Stomach (tissue), 9 donors: ENCODE measurements around the gene RAB8B. TPM values are rescaled to one million over a fixed set of nuclear protein-coding genes. Genes with fewer than 3 reads are reported as not detected.
A peak's percentile ranks its signal among the peaks of the same experiment; 100 is the strongest.
"Not testable (repeated sequence)": the region's sequence is repeated elsewhere in the genome, so short reads cannot be mapped to it uniquely, and the experiment has no call there.

Source experiments
- DNase-seq, 2 donors: peaks; one replicate each; pipeline versions ENCODE4 v3.0.0 to v3.0.0-alpha.2; 2013 to 2019
- H3K27ac ChIP-seq, 5 donors: fragments of 200-600 bp in 4 of 5; sonication (generic) in 4 of 5; one replicate each; pipeline ENCODE4 v1.5.1; 2013 to 2019; ENCODE audit warnings: mild to moderate bottlenecking in 1 of 5, moderate library complexity in 1 of 5
- H3K27me3 ChIP-seq, 3 donors: fragments of 200-600 bp; sonication (generic); one replicate each; pipeline ENCODE4 v1.5.1; 2017 to 2019; ENCODE audit warnings: mixed run types in 1 of 3
- H3K36me3 ChIP-seq, 4 donors: fragments of 200-600 bp; sonication (generic); 1 replicate in 3 of 4; 2 replicates in 1 of 4; pipeline ENCODE4 v1.5.1; 2016 to 2019
- H3K4me1 ChIP-seq, 4 donors: fragments of 200-600 bp; sonication (generic); one replicate each; pipeline ENCODE4 v1.5.1; 2016 to 2019
- H3K4me3 ChIP-seq, 4 donors: fragments of 200-600 bp; sonication (generic) in 3 of 4; one replicate each; pipeline ENCODE4 v1.5.1; 2016 to 2019; ENCODE audit warnings: mild to moderate bottlenecking in 1 of 4
- H3K9me3 ChIP-seq, 4 donors: fragments of 200-600 bp; sonication (generic); one replicate each; pipeline ENCODE4 v1.5.1; 2016 to 2019
- EP300 ChIP-seq: sonication (generic); formaldehyde crosslinking; IDR thresholded peaks from one replicate; pipeline ENCODE4 v1.6.1; 2017; ENCODE audit warnings: antibody characterized with exemption
- POLR2A ChIP-seq, 4 donors: fragments of 450-650 bp; IDR thresholded peaks; one replicate each; pipeline ENCODE4 v1.6.1; 2016; ENCODE audit warnings: antibody characterized with exemption in 4 of 4, control low read depth in 2 of 4, mild to moderate bottlenecking in 1 of 4, moderate library complexity in 1 of 4
- POLR2AphosphoS5 ChIP-seq, 3 donors: sonication (generic); formaldehyde crosslinking; IDR thresholded peaks; one replicate each; pipeline ENCODE4 v1.6.1; 2016; ENCODE audit warnings: antibody characterized with exemption in 3 of 3
- WGBS, 5 donors: extraction: QIAGEN DNeasy Blood & Tissue Kit in 3 of 5; methylation state at CpG; one replicate each; pipeline versions ENCODE4 v1.1.5 to v1.1.7; 2013 to 2018; 5-methylcytosine and 5-hydroxymethylcytosine counted together
- intact Hi-C: fragments of 100-400 bp; cut with DNase I; formaldehyde crosslinking; loops from one replicate; pipeline ENCODE4 v1.15.1; 2023; ENCODE audit warnings: low total_unique reads
- polyA plus RNA-seq, 3 donors: library from polyadenylated mRNA; stranded (reverse); fragments of 200-250 nt; gene quantifications; one replicate each; pipeline ENCODE4 v1.2.3, GENCODE V29; 2013
- total RNA-seq, 5 donors: library from RNA; depleted of rRNA; stranded (reverse); fragments of >200 nt; gene quantifications; one replicate each; pipeline versions ENCODE4 v1.1.0 to v1.2.3, GENCODE V29; 2014 to 2016
- TF ChIP-seq, protein P1 (sequence below), 7 experiments: fragments of 450-650 bp in 4 of 7; fragments of 200-600 bp in 3 of 7; sonication (generic) in 3 of 7; IDR thresholded peaks; one replicate each; pipeline ENCODE4 v1.5.1; 2016 to 2019; ENCODE audit warnings: antibody characterized with exemption in 7 of 7, control low read depth in 2 of 7, mild to moderate bottlenecking in 1 of 7
- donor health status: healthy with polysubstance abuse.
- donor health status: Bipolar disorder and iron deficiency.
- donor health status: healthy.

Gene RAB8B
- total and polyA plus RNA-seq, 8 donors = 2.0 to 103 (median 13.5) TPM

DNA sequence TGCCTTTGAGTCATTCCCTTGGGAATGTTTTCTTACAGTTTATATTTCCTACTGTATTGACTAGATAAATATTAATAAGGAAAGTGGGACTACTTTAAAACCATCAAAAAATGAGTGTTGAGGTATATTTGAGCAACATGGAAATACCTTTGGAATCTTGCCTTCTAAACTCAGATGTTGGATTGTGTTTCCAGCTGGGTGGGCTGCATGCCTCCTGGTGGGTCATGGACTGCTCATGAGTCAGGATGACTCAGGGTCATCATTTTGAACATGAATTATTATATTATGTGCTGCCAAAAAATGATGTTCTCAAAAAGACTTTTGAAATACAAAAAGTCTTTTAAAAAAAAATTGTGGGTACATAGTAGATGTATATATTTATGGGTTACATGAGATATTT, 46.9 kb downstream of the RAB8B start:
- intact Hi-C loops = no loop called here
- no peaks in the 10 kb centered on the region for H3K36me3 ChIP-seq
- TF ChIP-seq EP300 (no peak), POLR2AphosphoS5 (IDR thresholded peaks at IDR 0.05) (no peak)
- TF ChIP-seq, protein P1, sequence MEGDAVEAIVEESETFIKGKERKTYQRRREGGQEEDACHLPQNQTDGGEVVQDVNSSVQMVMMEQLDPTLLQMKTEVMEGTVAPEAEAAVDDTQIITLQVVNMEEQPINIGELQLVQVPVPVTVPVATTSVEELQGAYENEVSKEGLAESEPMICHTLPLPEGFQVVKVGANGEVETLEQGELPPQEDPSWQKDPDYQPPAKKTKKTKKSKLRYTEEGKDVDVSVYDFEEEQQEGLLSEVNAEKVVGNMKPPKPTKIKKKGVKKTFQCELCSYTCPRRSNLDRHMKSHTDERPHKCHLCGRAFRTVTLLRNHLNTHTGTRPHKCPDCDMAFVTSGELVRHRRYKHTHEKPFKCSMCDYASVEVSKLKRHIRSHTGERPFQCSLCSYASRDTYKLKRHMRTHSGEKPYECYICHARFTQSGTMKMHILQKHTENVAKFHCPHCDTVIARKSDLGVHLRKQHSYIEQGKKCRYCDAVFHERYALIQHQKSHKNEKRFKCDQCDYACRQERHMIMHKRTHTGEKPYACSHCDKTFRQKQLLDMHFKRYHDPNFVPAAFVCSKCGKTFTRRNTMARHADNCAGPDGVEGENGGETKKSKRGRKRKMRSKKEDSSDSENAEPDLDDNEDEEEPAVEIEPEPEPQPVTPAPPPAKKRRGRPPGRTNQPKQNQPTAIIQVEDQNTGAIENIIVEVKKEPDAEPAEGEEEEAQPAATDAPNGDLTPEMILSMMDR (IDR thresholded peaks at IDR 0.05) = no peak
- no peaks in the 10 kb centered on the region for H3K27me3 ChIP-seq
- no peaks in the 10 kb centered on the region for H3K9me3 ChIP-seq
- no peak for DNase-seq
- H3K4me1 ChIP-seq = peaks cover 25 to 88% (median 46%) of the 10 kb centered on the region in 4 donors
- peak overlapping the region in 2 of 5 donors; percentile 38 to 85 for H3K27ac ChIP-seq
- no peak overlapping the region for H3K4me3 ChIP-seq

GRCh38 chr15:63237086-63237485, 47.7 kb downstream of the RAB8B start:
- intact Hi-C loops = not testable (repeated sequence)
- H3K4me1 ChIP-seq = peaks cover 25 to 80% (median 44%) of the 10 kb centered on the region in 4 donors
- 28 to 61% (median 49%) methylated on average over 1 of the region's 1 CpG for WGBS, 5 donors

GRCh38 chr15:63238171-63238570, 48.8 kb downstream of the RAB8B start:
- H3K36me3 ChIP-seq = no peaks in the 10 kb centered on the region
- H3K4me3 ChIP-seq = no peak overlapping the region
- intact Hi-C loops = no loop called here
- H3K27me3 ChIP-seq = no peaks in the 10 kb centered on the region
- no peaks in the 10 kb centered on the region for H3K9me3 ChIP-seq
- peak overlapping the region in 1 of 5 donors; percentile 33 for H3K27ac ChIP-seq
- no peak for DNase-seq
- TF ChIP-seq, protein P1 (IDR thresholded peaks at IDR 0.05) = no peak
- TF ChIP-seq POLR2AphosphoS5 (IDR thresholded peaks at IDR 0.05) = no peak
- TF ChIP-seq EP300 = no peak
- no peak for TF ChIP-seq POLR2A (IDR thresholded peaks at IDR 0.05)
- peaks cover 23 to 74% (median 43%) of the 10 kb centered on the region in 4 donors for H3K4me1 ChIP-seq

More at GRCh38 chr15:63237086-63237485, 47.7 kb downstream of the RAB8B start:
- DNase-seq, H3K27me3 ChIP-seq, H3K4me3 ChIP-seq, H3K27ac ChIP-seq, H3K9me3 ChIP-seq, H3K36me3 ChIP-seq: not testable (repeated sequence)

- peak in 1 of 2 donors; percentile 43 for DNase-seq
- Histone ChIP-seq H3K36me3 (no peaks in the 10 kb centered on the region), H3K27me3 (no peaks in the 10 kb centered on the region), H3K9me3 (no peaks in the 10 kb centered on the region), H3K27ac (peak overlapping the region in 1 of 5 donors; percentile 33), H3K4me3 (no peak overlapping the region), H3K4me1 (peaks cover 17 to 74% (median 44%) of the 10 kb centered on the region in 4 donors)
- 14 to 23% (median 19%) methylated on average over 1 of the region's 1 CpG for WGBS, 5 donors
- intact Hi-C loops = no loop called here
- TF ChIP-seq POLR2A (IDR thresholded peaks at IDR 0.05) (no peak), EP300 (no peak), POLR2AphosphoS5 (IDR thresholded peaks at IDR 0.05) (no peak)
- TF ChIP-seq, protein P1 (IDR thresholded peaks at IDR 0.05) = no peak
Measured at GRCh38 chr15:63238796-63239195, 49.4 kb downstream of the RAB8B start.

- TF ChIP-seq POLR2A (IDR thresholded peaks at IDR 0.05) (no peak), POLR2AphosphoS5 (IDR thresholded peaks at IDR 0.05) (no peak), EP300 (no peak)
- TF ChIP-seq, protein P1 (IDR thresholded peaks at IDR 0.05) = no peak
- 82 to 90% (median 83%) methylated on average over 3 of the region's 3 CpGs for WGBS, 5 donors
- H3K36me3 ChIP-seq = no peaks in the 10 kb centered on the region
- no peaks in the 10 kb centered on the region for H3K9me3 ChIP-seq
- no peak for DNase-seq
- H3K27ac ChIP-seq = no peak overlapping the region
- intact Hi-C loops = no loop called here
- H3K4me3 ChIP-seq = no peak overlapping the region
- H3K27me3 ChIP-seq = no peaks in the 10 kb centered on the region
- H3K4me1 ChIP-seq = peaks cover 17 to 74% (median 38%) of the 10 kb centered on the region in 4 donors
Measured at GRCh38 chr15:63240109-63240508, 50.7 kb downstream of the RAB8B start.
